Stimulated activated CD4-positive, alpha-beta T cell treated with anti-CD3 and anti-CD28 coated beads, Interleukin-12 subunit alpha, Interleukin-12 subunit beta, amount 100 ng/mL, for 24 hours (primary cell): Measurements from ENCODE around the gene PDZD7.

Experiments
- DNase-seq, 2 experiments: peaks; one replicate each; pipeline ENCODE4 v3.0.0-alpha.2; 2020; ENCODE audit warnings: low read depth in 2 of 2

The PDZD7 gene

GRCh38 chr10:100966887-100967286 lies 64.0 kb downstream of the PDZD7 start:
- DNase-seq, result no peak

GRCh38 chr10:100965820-100966219 lies 65.1 kb downstream of the PDZD7 start:
- DNase-seq, result no peak

GRCh38 chr10:100963826-100964225 lies 67.1 kb downstream of the PDZD7 start:
- no peak for DNase-seq

- DNase-seq, result no peak
Observed at GRCh38 chr10:100962351-100963080, 68.4 kb downstream of the PDZD7 start.

- DNase-seq, result no peak
Observed at GRCh38 chr10:100960251-100960650, 70.7 kb downstream of the PDZD7 start.
